ENCODE results near the gene KNSTRN.
A peak's percentile ranks its signal among the peaks of the same experiment; 100 is the strongest.

The KNSTRN gene

GRCh38 chr15:40353697-40354096 is 28.8 kb upstream of the KNSTRN start:
- DNase-seq (ENCODE audit: low read depth), result no peak
- no peak for TF ChIP-seq CTCF (IDR thresholded peaks at IDR 0.05; ENCODE audit: insufficient read depth, low read depth, low read length, missing control alignments)
- no peak overlapping the region for H3K4me3 ChIP-seq (ENCODE audit: low read depth, low read length)

- no peak overlapping the region for H3K4me3 ChIP-seq (ENCODE audit: low read depth, low read length)
- peak; percentile 14 for TF ChIP-seq CTCF (IDR thresholded peaks at IDR 0.05; ENCODE audit: insufficient read depth, low read depth, low read length, missing control alignments)
- no peak for DNase-seq (ENCODE audit: low read depth)
Measured at GRCh38 chr15:40354408-40355171, 27.9 kb upstream of the KNSTRN start.

GRCh38 chr15:40355976-40356585 is 26.4 kb upstream of the KNSTRN start:
- no peak for DNase-seq (ENCODE audit: low read depth)
- TF ChIP-seq CTCF (IDR thresholded peaks at IDR 0.05; ENCODE audit: insufficient read depth, low read depth, low read length, missing control alignments), result no peak
- H3K4me3 ChIP-seq (ENCODE audit: low read depth, low read length), result no peak overlapping the region

- no peak overlapping the region for H3K4me3 ChIP-seq (ENCODE audit: low read depth, low read length)
- no peak for DNase-seq (ENCODE audit: low read depth)
- TF ChIP-seq CTCF (IDR thresholded peaks at IDR 0.05; ENCODE audit: insufficient read depth, low read depth, low read length, missing control alignments), result no peak
Measured at GRCh38 chr15:40357246-40357645, 25.3 kb upstream of the KNSTRN start.

GRCh38 chr15:40357723-40358470 is 24.6 kb upstream of the KNSTRN start, which contains the start of gene DISP2:
Gene DISP2, plus strand, starts transcription at chr15:40358219. Its CDS starts 103 bp downstream, at chr15:40358322.
- no peak for TF ChIP-seq CTCF (IDR thresholded peaks at IDR 0.05; ENCODE audit: insufficient read depth, low read depth, low read length, missing control alignments)
- peak within 1 kb of the TSS; percentile 42 for H3K4me3 ChIP-seq (ENCODE audit: low read depth, low read length)
- peak; percentile 88 for DNase-seq (ENCODE audit: low read depth)

- H3K4me3 ChIP-seq (ENCODE audit: low read depth, low read length), result peak overlapping the region; percentile 42
- no peak for TF ChIP-seq CTCF (IDR thresholded peaks at IDR 0.05; ENCODE audit: insufficient read depth, low read depth, low read length, missing control alignments)
- peak; percentile 29 for DNase-seq (ENCODE audit: low read depth)
Measured at GRCh38 chr15:40358471-40359353, 23.8 kb upstream of the KNSTRN start.
